Activated CD4-positive, alpha-beta T cell treated with anti-CD3 and anti-CD28 coated beads for 4 hours (primary cell): Measurements from ENCODE around the gene PLIN5.

ENCODE experiments used
- DNase-seq, 2 donors: peaks; one replicate each; pipeline ENCODE4 v3.0.0-alpha.2; 2020

Gene PLIN5

DNA sequence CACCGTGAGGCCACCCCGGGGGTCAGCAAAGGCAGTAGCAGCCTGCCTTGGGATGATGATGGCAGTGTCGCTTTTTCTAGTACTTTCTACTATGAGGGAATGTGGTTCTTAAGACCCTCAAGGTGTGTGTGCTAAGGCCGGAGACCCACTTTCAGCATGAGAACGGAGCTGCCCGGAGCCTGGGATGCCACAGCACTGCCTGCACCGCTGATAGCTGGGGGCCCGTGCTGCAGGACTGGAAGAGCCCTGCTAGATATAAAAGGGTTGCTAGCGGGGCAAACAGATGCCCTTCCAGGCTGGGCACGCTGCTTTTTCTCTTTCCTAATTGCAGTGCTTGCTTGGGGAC is 31.2 kb downstream of the PLIN5 start:
- DNase-seq, result no peak

- no peak for DNase-seq
Observed at GRCh38 chr19:4503132-4503824, 31.7 kb downstream of the PLIN5 start.

DNA sequence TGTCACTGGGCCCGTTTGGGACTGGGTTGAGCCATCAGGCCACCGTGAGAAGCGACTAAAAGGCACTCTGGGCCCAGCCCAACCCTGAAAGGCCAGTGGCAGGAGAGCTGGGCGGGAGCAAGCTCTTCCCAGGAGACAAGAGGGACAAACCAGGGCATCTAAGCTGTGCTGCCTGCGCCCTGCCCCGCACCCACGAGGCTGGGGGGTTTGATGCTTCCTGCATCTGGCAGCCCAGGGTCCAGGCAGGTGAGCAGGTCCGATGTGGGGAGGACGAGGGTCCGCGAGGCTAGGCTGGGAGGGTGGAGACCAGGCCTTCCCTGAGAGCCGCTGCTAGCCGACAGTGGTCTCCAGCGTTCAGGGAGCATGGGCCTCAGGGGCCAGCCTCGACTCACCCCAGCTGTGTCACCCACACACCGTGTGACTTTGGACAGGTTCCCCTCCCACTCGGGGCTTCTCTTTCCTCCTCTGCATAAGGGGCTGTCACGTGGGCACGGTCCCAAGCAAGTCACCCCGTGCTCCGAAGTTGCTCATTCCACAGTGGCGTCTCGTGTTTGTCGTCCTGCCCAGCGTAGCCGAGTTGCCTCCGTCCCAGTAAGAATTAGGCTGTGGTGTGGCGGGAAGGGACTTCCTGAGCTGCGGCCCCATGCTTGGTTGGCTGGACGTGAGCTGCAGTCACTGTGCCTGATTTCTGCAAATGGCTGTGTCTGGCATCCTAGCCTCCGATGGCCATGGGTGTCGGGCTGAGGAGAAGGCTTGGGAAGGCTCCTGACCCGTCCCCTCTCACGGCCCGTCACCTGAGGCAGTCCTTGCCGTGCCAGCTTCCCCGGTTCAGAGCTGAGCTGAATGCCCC is 32.5 kb downstream of the PLIN5 start:
- DNase-seq, result no peak

- no peak for DNase-seq
Observed at GRCh38 chr19:4501691-4502090, 33.3 kb downstream of the PLIN5 start.

- DNase-seq, result no peak
Observed at GRCh38 chr19:4500841-4501591, 34.0 kb downstream of the PLIN5 start.

GRCh38 chr19:4499855-4500254 is 35.2 kb downstream of the PLIN5 start:
- no peak for DNase-seq

DNA sequence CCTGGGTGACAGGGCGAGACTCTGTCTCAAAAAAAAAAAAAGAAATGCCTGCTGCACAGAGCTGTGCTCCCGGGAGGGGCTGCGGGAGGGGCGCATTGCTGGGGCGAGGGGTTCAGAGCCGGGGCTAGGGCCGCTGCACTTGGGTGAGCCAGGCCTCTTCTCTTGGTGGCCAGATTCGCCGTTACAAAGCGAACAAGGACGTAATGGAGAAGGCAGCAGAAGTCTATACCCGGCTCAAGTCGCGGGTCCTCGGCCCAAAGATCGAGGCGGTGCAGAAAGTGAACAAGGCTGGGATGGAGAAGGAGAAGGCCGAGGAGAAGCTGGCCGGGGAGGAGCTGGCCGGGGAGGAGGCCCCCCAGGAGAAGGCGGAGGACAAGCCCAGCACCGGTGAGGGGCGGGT is 35.7 kb downstream of the PLIN5 start:
- DNase-seq, result no peak

GRCh38 chr19:4498694-4499093 is 36.3 kb downstream of the PLIN5 start:
- DNase-seq, result no peak

DNA sequence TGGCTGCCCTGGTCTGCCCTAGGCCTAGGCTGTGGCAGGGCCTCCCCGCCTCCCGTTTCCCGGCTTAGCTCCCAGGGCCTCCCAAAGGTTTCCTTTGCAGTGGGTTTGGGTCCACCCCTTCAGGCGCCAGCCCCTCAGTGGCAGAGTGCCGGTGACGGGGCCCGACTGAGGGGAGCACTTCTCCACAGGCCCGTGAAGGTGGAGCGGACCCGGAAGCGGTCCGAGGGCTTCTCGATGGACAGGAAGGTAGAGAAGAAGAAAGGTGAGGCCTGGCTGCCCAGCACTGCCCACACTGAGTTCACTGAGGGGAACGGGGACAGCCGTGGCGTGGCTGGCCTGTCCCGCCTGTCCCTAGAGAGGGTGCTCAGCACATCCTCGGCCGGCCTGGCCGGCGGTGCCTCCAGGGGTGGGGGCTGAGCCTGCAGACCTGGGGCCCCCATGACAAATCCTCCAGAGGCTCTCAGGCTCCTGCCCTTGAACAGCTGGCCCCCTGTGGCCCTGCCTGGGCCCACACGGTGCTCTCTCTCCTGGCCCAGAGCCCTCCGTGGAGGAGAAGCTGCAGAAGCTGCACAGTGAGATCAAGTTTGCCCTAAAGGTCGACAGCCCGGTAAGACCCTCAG is 37.1 kb downstream of the PLIN5 start:
- no peak for DNase-seq

DNA sequence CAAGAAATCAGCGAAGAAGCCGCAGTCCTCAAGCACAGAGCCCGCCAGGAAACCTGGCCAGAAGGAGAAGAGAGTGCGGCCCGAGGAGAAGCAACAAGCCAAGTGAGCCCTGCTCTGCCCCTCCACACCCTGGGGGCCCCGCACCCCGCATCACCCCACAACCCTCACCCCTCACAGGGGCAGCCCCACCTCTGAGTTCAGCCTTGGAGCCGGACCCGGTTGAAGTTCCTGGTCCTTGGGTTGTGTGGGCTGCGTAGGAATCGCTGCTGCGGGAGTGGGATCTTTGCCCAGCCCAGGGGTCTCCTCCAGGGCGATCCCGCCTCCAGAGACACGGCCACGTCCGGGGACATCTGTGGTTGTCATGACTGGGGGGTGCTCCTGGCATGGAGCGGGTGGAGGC is 38.7 kb downstream of the PLIN5 start:
- no peak for DNase-seq

DNA sequence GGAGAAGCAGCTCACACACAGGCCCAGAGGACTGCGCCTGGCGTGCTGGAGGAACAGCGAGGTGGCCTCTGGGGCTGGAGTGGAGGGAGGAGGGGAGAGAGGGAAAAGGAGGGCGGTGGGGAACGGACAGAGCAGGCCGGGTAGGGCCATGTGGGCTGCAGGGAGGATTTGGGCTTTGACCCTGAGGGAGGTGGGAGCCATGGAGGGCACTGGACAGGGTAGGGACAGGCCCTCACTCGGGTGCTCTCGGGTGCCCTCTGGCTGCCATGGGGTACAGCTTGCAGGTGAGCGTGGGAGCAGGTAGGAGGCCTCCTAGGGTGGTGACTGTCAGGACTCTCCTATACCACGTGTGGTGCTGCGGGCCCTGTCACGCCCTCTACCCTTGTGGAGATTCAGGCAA is 39.6 kb downstream of the PLIN5 start:
- DNase-seq, result no peak

GRCh38 chr19:4494691-4495064 is 40.3 kb downstream of the PLIN5 start:
- DNase-seq, result no peak

DNA sequence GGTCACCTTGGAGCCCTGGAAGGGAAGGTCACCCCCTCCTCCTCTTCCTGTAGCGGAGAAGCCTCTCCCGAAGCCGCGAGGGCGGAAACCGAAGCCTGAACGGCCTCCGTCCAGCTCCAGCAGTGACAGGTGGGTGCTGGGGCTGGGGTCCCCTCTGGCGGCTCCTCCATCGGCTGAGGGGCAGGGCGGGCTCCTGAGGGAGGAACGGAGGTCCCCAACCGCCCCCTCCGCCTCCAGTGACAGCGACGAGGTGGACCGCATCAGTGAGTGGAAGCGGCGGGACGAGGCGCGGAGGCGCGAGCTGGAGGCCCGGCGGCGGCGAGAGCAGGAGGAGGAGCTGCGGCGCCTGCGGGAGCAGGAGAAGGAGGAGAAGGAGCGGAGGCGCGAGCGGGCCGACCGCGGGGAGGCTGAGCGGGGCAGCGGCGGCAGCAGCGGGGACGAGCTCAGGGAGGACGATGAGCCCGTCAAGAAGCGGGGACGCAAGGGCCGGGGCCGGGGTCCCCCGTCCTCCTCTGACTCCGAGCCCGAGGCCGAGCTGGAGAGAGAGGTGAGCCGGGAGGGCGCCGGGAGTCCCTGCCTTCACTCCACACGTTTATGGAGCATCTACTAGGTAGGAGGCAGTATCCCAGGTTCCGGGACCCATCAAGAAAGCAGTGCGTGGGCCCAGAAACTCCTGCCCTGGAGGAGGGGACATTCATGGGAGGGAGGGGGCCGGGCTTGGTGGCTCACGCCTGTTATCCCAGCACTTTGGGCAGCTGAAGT is 40.9 kb downstream of the PLIN5 start:
- no peak for DNase-seq

DNA sequence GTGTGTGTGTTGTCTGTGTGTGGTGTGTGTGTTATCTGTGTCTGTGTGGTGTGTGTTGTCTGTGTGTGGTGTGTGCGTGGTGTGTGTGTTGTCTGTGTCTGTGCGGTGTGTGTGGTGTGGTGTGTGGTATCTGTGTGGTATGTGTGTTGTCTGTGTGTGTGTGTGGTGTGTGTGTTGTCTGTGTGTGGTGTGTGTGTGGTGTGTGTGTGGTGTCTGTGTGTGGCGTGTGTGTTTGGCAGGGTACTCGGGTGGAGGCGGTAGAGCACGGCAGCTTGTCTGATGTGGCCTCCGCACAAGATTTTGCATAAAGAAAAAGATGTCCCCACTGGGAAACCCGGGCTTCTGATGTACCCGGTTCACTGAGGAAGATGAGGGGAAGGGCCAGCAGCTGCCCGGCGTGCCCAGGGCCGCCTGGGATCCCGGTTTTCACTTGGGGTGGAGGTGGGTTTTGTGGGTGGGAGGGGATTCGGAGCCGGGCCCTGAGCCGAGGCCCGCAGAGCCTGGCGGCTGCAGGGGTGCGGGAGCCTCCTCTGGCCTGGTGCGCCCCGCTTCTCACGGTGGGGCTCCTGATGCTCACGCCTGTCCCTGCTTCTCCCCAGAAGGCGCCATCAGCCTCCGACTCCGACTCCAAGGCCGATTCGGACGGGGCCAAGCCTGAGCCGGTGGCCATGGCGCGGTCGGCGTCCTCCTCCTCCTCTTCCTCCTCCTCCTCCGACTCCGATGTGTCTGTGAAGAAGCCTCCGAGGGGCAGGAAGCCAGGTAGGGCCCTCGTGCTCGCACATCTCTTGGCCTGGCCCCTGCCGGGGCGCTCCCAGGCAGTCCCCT is 41.7 kb downstream of the PLIN5 start:
- no peak for DNase-seq

DNA sequence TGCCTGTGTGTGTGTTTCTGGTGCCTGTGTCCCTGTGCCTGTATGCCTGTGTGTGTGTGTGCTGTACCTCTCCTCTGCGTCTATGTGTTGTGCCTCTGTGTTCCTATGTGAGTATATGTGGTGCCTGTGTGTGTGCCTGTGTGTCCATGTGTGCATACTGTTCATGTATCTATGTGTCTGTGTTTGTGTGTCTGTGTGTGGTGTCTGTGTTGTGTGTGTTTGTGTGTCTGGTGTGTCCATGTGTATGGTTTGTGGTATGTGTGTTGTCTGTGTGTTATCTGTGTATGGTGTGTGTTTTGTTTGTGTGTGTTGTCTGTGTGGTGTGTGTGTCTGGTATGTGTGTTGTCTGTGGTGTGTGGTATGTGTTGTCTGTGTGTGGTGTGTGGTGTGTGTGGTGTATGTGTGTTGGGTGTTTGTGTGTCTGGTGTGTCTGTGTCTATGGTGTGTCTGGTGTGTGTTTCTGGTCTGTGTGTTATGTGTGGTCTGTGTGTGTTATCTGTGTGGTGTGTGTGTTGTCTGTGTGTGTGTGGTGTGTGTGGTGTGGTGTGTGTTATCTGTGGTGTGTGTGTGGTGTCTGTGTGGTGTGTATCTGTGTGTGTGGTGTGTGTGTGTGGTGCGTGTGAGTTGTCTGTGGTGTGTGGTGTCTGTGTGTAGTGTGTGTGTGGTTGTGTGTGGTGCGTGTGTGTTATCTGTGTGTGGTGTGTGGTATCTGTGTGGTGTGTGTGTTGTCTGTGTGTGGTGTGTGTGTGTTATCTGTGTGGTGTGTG is 42.5 kb downstream of the PLIN5 start:
- no peak for DNase-seq

DNA sequence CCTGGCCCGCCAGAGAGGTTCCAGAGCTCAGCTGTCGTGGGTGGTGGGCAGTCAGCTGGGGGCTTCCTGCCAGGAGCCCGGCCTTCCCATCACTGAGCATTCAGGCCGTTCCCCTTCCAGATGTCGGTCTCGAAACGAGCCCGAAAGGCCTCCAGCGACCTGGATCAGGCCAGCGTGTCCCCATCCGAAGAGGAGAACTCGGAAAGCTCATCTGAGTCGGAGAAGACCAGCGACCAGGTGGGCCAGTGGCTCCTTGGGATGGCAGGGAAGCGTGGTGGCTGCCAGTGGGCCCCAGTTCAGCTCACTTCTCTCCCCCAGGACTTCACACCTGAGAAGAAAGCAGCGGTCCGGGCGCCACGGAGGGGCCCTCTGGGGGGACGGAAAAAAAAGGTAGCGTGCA is 43.6 kb downstream of the PLIN5 start:
- no peak for DNase-seq

DNA sequence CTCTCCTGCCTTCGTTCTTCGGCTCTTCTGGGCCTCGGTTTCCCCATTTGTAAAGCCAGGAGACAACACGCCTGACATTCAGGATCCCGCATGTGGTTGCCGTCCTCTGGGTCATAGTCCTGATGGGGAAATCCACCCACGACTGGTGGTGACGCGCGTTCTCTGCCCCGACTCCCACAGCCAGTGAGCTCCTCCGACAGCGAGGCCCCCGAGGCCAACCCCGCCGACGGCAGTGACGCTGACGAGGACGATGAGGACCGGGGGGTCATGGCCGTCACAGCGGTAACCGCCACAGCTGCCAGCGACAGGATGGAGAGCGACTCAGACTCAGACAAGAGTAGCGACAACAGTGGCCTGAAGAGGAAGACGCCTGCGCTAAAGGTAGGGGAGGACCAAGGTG is 46.5 kb downstream of the PLIN5 start:
- DNase-seq, result no peak

GRCh38 chr19:4487572-4487971 is 47.5 kb downstream of the PLIN5 start:
- no peak for DNase-seq

- DNase-seq, result no peak
Observed at GRCh38 chr19:4483385-4483784, 51.6 kb downstream of the PLIN5 start.

DNA sequence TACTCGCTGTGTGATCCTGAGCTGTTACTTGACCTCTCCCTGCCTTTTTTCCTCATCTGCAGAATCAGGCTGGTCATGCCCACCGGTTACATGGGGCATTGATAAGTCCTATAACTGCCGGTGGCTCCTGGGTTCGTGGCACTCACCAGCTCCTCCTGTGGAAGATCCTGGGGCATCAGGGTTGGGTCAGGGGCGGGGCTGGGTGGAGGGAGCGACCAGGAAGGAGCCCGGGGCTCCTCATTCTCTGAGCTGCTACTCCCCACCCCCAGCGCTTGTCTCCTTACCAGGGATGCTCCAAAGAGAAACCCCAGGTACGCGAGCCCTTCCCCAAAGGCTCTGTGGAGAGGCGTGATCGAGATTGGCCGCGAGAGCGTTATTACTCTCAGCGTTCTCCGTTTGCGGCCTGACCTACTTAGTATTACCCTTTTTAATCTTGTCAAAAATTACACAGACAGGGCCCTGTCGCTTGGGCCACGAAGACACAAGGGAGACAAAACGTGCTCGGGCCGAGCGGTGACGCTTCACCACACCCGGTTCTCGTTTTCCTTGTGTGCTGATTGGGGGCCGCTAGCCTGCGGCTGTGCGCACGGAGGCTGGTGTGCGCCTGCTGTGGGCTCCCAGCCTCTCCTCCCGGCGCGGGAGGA is 52.2 kb downstream of the PLIN5 start:
- DNase-seq, result no peak
